NCI-H446 (cell line): ENCODE data around the gene KHDC3L.
"Not testable (repeated sequence)": the region's sequence is repeated elsewhere in the genome, so short reads cannot be mapped to it uniquely, and the experiment has no call there.

Source experiments
- DNase-seq, 2 experiments: peaks; one replicate each; lab custom pipeline; 2025; lab: John Stamatoyannopoulos, UW

KHDC3L gene

DNA sequence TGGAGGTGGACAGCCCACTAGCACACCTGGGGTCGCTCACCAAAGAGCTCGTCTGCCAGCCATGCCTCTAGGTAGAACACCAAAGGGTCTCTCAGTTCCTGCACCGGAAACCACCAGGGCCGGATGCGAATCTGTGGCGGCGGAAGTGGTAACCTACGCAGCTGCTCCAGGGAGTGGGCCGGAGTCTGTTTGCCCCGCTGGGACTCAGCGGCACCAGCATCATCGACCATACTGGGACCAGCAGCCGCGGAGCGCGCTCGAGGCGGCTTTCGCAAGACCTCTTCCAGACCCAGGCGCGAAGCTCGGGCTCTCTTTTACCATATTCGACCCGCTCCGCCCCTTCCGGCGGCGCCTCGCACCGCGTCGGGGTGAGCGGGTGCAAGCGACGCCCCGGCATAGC lies 7.1 kb downstream of the KHDC3L start, which contains the start of gene OOEP:
Gene OOEP (minus strand): TSS at position 335 of the 400 bp plus-strand sequence. CDS start 105 bp downstream, at position 230.
- no peak for DNase-seq

DNA sequence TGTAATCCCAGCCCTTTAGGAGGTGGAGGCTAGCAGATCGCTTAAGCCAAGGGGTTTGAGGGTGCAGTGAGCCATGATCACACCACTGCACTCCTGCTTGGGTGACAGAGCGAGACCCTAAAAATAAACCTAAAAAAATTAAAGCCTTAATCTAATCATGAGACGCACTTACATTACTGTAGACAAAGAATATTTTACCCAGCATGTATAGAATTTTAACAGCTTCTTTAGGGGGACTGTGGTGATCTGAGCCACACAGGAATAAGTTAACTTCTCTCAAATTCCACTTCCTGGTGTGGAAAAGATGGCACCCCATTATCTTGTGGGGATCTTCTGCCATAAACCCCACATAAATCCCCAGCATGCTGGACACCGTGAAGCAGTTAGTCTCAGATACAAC lies 9.5 kb downstream of the KHDC3L start:
- DNase-seq = no peak

DNA sequence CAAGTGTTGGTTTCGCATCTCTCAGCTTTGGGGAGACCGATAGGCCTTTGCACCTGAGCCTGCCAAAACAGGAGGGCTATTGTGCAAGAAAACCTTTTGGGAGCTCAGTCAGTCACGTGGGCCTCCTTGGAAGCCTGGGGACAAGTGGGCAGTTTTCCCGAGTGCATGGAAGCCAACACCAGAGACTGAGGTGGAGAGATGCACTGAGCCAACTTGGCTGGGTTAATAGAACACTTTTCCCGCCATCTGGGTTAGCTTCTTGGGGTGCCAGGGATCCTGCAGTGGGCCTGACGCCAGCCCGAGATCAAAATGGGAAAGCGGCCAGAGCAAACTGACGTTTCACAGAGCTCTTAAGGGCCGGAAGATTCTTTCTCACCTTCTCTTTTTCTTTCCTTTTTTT lies 10.1 kb downstream of the KHDC3L start:
- peak; percentile 71 to 92 for DNase-seq

DNA sequence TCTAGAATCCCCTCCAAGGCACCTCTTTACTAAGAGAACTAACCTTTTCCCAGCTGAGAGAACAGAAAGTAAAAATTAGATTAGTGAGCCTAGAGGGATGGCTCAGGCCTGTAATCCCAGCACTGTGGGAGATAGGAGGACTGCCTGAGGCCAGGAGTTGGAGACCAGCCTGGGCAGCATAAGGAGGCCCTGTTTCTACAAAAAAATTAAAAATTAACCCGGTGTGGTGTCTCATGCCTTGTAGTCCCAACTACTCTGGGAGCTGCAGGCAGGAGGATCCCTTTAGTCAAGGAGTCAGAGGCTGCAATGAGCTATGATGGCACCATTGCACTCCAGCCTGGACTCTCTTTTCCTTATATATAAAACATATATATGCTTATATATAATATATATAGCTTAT lies 12.8 kb downstream of the KHDC3L start:
- DNase-seq = no peak

DNA sequence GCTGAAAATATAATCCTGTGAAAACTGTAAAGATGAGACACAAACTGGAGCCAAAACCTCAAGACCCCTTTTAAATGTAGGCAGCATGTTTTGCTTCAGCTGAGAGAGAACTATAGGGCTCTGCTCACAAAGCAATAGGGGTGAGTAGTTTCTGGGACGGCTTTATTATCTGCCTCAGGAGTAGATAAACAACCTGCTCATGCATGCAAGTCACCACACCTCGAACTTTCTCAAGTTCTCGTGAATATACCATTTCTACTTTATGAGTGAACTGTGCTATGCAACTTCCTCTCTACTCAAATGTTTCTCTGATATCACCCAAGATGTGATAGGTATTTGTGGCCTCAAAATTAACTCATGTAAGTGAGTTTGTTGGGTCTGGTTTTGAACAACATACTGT lies 14.8 kb downstream of the KHDC3L start:
- no peak for DNase-seq

DNA sequence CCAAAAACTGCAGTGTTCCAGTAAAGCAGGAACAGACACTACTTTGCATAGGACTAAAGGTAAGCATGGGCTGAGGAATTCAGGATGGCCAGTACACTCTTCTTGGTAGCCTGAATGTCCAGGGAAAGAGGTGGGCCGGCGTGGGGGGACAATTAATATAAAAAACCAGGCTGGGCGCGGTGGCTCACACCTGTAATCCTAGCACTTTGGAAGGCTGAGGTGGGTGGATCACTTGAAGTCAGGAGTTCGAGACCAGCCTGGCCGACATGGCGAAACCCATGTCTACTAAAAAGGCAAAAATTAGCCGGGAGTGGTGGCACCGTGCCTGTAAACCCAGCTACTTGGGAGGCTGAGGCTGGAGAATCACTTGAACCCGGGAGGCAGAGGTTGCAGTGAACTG lies 19.1 kb downstream of the KHDC3L start:
- DNase-seq = not testable (repeated sequence)

DNA sequence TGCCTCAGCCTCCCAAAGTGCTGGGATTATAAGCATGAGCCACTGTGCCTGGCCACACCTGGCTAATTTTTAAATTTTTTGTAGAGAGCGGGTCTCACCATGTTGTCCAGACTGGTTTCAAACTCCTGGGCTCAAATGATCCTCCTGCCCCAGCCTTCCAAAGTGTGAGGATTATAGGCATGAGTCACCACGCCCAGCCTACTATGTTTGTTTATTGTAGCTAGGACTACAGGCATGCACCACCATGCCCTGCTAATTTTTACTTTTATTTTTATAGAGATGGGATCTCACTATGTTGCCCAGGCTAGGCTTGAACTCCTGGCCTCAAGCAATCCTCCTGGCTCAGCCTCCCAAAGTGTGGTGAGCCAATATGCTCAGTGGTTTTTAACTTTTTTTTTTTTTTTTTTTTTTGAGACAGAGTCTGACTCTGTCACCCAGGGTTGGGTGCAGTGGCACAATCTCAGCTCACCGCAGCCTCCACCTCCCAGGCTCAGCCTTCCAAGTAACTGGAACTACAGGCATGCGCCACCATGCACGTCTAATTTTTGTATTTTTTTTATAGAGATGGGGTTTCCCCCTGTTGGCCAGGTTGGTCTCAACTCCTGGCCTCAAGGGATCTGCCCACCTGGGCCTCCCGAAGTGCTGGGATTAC lies 20.1 kb downstream of the KHDC3L start:
- no peak for DNase-seq

DNA sequence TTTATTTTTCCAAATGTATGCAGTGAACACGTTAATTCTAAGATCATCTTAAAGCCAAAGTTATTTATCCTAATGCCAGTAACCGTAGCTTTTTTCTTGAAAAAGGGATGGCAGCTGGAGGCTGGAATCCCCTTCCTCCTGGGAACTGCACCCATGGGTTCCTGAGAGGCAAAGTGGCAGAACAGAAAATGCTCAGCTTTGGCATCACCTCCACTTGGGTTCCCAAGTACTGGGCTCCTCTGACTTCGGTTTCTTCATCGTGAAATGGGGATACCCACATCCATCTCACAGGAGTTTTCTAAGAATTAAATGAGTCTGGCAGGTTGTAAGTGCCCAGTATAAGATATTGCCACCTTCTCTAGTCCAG lies 26.0 kb downstream of the KHDC3L start:
- DNase-seq = no peak

DNA sequence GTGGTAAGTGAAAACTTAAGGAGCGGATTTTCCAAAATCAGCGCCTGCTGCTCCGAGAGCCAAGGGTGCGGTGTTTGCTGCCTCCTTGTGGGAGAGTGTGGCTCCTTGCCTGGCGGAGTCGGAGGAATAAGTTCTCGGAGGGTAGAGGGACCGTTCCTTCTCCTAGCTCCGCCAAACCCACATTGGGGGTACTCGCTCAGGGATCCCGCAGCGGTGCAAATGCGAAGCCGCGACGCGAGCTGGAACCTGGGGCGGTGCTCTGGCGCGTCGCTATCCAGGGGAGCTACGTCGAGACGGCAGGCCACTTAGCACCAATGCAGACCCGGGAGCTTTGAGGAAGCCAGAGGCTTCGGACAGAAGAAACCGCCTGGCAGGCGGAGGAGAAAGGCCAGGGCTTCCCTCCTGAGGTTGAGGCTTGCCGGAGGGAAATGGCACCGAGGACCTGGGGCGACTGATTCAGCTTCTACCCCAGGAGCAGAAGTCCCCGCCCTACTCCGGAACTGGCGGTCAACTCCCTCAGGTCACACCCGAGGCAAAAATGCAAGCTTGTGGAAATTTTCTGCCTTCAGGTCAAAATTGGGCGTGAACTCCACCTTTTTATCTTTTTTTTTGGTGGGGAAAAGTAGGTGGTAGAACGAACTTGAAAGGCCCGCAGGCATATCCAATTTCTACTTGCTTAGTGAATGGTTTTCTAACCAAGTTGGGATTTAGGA lies 26.5 kb downstream of the KHDC3L start:
- DNase-seq = peak in 1 of 2 experiments; percentile 60

DNA sequence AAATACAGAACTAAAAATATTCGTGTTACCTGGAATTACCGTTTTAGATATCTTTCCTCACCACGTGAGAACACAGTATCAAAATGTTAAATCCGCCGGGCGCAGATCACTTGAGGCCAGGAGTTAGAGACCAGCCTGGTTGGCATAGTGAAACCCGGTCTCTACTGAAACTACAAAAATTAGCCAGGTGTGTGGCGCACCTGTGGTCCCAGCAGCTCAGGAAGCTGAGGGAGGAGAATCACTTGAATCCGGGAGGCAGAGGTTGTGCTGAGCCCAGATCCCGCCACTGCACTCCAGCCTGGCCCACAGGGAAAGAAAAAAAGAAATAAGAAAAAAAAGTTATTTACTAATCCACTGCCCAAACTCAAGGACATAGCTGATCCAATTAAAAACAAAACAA lies 27.4 kb downstream of the KHDC3L start:
- no peak for DNase-seq

DNA sequence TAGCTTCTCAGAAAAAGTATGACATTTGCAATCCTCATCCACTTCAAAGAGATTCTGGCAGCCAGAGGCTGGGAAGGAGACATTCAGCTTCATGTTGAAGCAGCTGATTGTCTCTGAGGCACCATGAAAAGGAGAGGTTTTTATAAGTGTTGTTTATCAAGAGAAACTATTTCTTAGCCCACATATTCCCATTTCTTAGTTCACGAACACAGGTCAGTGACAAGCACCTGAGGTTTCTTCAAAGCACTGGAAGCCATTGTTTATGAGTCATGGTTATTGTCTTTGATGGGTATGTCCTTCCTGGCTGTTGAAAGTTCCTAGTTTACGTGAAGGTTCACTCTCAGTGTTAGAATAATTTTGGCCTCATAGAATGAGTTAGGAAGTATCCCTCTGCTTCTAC lies 29.2 kb downstream of the KHDC3L start:
- no peak for DNase-seq

DNA sequence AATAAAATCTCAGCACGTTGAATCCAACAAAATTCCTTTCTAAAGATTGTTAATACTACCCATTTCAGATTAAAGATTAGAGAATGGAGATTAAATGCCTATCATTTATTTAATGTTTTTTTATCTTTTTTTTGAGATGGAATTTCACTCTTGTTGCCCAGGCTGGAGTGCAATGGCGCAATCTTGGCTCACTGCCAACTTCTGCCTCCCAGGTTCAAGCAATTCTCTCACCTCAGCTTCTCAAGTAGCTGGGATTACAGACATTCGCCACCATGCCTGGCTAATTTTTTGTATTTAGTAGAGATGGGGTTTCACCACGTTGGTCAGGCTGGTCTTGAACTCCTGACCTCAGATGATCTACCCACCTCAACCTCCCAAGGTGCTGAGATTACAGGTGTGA lies 29.7 kb downstream of the KHDC3L start:
- DNase-seq = not testable (repeated sequence)

DNA sequence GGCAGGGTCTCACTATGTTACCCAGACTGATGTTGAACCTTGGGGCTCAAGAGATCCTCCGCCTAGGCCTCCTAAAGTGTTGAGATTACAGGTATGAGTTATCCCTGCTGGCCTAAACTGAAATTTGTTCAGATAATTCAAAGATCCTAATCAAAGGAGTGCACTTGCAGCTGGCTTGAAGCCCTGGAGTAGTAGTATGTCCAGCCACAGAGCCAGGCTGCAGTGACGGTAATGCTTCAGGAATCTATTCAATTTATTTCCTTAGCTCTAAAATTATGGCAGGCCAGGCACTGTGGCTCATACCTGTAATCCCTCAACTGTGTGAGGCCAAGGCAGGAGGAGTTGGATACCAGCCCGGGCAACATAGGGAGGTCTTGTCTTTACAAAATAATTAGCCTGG lies 30.8 kb downstream of the KHDC3L start:
- DNase-seq = no peak

DNA sequence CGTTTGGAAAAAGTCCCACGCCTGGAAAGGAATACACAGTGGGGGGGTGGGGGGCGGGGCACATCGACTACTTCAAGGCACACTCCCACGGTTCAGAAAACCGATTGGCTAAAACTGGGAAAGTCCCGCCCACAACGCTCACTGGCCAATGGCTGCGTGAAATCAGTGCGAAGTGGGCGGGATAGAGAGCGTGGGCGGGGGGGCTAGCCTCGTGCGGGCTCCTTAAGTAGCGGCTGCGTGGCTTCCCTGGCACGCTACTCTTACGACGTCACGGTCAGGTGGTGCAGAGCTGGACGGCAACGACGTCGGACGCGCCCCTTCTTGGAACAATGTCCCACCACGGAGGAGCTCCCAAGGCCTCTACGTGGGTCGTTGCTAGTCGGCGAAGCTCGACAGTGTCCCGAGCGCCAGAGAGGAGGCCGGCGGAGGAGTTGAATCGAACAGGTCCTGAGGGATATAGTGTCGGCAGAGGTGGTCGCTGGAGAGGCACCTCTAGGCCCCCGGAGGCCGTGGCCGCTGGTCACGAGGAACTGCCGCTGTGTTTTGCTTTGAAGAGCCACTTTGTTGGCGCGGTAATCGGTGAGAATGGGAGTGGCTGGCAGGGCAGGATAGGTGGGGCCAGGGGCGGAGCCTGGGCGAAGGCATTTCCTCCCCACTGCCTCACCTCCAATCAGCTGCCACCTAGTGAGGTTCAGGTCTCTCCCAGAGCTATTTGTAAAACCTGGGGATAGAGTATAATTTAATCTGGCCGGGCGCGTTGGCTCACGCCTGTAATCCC lies 32.3 kb downstream of the KHDC3L start, which contains the start of gene DDX43:
Gene DDX43 (plus strand): TSS at position 252 of the 778 bp plus-strand sequence. CDS start 78 bp downstream, at position 330.
- no peak for DNase-seq

DNA sequence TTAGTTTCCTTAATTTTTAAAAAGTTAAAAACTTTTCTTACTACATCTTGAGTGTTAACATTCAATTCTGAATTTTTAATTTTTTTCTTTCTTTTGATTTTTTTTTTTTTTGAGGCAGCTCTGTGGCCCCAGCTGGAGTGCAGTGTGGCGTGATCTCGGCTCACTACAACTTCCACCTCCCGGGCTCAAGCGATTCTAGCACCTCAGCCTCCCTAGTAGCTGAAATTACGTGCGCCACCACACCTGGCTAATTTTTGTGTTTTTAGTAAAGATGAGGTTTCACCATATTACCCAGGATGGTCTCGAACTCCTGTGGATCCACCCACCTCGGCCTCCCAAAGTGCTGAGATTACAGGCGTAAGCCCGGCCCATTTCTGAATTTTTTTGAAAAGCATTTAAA lies 33.4 kb downstream of the KHDC3L start:
- DNase-seq = no peak

DNA sequence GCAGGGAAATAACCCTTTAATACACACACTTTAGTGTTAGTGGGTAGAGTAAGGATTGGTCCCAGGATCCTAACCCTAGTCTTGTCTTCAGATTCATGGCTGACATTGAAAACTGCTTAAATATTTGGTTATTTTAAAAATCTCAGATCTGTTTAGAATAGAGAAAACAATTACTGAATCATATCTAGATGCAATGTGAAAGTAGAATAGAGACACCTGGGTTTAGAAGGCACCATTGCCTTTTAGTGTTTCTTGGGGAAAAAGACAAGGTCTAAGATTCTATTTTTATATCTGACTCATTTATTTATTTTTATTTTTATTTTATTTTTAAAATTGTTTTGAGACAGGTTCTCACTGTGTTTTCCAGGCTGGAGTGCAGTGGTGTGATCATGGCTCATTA lies 38.2 kb downstream of the KHDC3L start:
- DNase-seq = no peak

DNA sequence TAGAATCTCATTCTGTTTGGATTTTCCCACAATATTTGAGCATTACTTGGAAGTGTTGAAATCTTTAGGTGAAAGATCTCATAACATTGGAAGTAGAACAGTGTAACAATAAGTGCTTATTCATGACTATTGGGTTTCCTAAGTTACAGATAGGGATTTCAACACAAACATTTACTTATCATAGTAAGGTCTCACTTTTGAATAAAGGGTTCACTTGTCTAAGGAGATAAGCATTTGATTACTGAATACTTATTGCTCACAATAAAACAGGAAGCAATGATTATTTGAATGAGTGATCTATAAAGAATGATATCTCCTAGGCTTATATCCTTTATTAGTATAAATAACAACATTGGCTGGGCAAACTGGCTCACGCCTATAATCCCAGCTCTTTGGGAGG lies 46.9 kb downstream of the KHDC3L start:
- DNase-seq = no peak

DNA sequence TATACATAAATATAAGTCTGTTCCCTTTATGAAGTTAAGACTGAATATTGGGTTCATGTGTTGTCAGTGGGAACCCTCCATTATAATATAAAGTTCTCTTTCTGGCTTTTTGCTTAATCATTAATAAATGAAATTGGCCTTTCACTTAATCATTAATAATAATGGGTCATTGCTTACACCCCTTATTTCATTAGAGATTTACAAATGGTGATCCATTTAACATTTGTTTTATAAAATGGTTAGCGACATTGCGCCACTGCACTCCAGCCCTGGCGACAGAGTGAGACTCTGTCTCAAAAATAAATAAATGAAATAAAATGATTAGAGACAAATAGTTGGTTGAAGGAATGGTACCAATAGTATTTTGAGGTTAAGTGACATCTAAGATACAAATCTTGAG lies 50.6 kb downstream of the KHDC3L start:
- DNase-seq = no peak
